Type B pancreatic cell (in vitro differentiated cells): ENCODE results near the gene RALGAPB. TPM values are rescaled to one million over a fixed set of nuclear protein-coding genes. Genes with fewer than 3 reads are reported as not detected.

Source experiments
- DNase-seq: peaks from one replicate; pipeline ENCODE4 v3.0.0; 2021; ENCODE audit warnings: mixed read lengths; ENCODE audit not compliant: unreplicated experiment; ENCODE audit errors: extremely low spot score
- H3K27ac Mint-ChIP-seq: 2 replicates; pipeline ENCODE4 v1.8.0; 2021; ENCODE audit warnings: mild to moderate bottlenecking, mixed read lengths
- H3K27me3 Mint-ChIP-seq: 2 replicates; pipeline ENCODE4 v1.8.0; 2021; ENCODE audit warnings: mixed read lengths
- H3K36me3 Mint-ChIP-seq: 2 replicates; pipeline ENCODE4 v1.8.0; 2021; ENCODE audit warnings: mixed read lengths
- H3K4me1 Mint-ChIP-seq: one replicate; pipeline ENCODE4 v1.8.0; 2021; ENCODE audit warnings: mixed read lengths; ENCODE audit not compliant: unreplicated experiment
- H3K4me3 Mint-ChIP-seq: 2 replicates; pipeline ENCODE4 v1.8.0; 2021; ENCODE audit warnings: mild to moderate bottlenecking, mixed read lengths
- H3K9me3 Mint-ChIP-seq: 2 replicates; pipeline ENCODE4 v1.8.0; 2021; ENCODE audit warnings: mixed read lengths
- CTCF ChIP-seq: fragments of 200-600 bp; sonication (generic); conservative IDR thresholded peaks from 2 replicates; pipeline ENCODE4 v1.5.0; 2021; ENCODE audit warnings: antibody characterized with exemption, mild to moderate bottlenecking
- total RNA-seq: library from RNA; stranded (reverse); gene quantifications from 2 replicates; pipeline ENCODE4 v1.2.1, GENCODE V29; 2021; ENCODE audit warnings: low replicate concordance

Gene RALGAPB
- total RNA-seq, 1 donor from 2014 or later: 38.2 TPM

GRCh38 chr20:38471245-38471644 lies 1.4 kb upstream of the RALGAPB start:
- Mint-ChIP-seq H3K27ac (peak overlapping the region; percentile 96), H3K9me3 (no peaks in the 10 kb centered on the region), H3K4me1 (peaks cover 19% of the 10 kb centered on the region), H3K27me3 (peaks cover 13% of the 10 kb centered on the region), H3K4me3 (peak overlapping the region; percentile 21), H3K36me3 (peaks cover 4% of the 10 kb centered on the region)
- DNase-seq: no peak
- no peak for TF ChIP-seq CTCF

DNA sequence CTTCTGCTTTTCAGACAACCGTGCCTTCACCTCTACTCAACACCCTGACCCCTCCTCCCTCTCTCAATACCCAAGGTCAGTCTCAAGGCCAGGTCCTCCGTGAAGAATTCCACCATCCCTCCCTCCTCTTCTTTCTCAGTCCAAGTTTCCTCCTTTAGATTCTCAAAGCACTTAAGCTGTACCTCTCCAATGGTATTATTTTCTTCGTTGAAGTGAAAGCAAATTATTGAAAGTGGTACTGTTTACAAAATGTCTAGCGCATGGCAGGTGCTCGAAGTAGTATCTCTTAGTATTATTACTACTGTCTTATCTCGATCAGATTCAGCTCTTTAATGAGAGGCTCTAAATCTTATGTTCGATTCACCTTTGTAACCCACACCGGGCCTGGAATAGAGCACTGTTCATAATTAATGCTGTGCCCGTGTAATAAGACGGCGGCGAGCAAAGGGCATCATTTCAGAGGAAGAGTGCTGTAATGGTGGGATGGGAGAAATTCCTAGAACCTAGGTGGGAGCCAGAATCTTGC lies 593 bp upstream of the RALGAPB start:
- peak overlapping the region; percentile 91 for H3K4me3 Mint-ChIP-seq
- peak overlapping the region; percentile 96 for H3K27ac Mint-ChIP-seq
- peaks cover 13% of the 10 kb centered on the region for H3K27me3 Mint-ChIP-seq
- DNase-seq: no peak
- H3K9me3 Mint-ChIP-seq: no peaks in the 10 kb centered on the region
- no peak for TF ChIP-seq CTCF
- H3K4me1 Mint-ChIP-seq: peaks cover 19% of the 10 kb centered on the region
- H3K36me3 Mint-ChIP-seq: peaks cover 8% of the 10 kb centered on the region

GRCh38 chr20:38473367-38473795 lies 738 bp downstream of the RALGAPB start:
- peak overlapping the region; percentile 91 for H3K4me3 Mint-ChIP-seq
- no peak for TF ChIP-seq CTCF
- peak overlapping the region; percentile 96 for H3K27ac Mint-ChIP-seq
- peaks cover 13% of the 10 kb centered on the region for H3K27me3 Mint-ChIP-seq
- peaks cover 19% of the 10 kb centered on the region for H3K4me1 Mint-ChIP-seq
- H3K9me3 Mint-ChIP-seq: no peaks in the 10 kb centered on the region
- peaks cover 8% of the 10 kb centered on the region for H3K36me3 Mint-ChIP-seq
- no peak for DNase-seq

DNA sequence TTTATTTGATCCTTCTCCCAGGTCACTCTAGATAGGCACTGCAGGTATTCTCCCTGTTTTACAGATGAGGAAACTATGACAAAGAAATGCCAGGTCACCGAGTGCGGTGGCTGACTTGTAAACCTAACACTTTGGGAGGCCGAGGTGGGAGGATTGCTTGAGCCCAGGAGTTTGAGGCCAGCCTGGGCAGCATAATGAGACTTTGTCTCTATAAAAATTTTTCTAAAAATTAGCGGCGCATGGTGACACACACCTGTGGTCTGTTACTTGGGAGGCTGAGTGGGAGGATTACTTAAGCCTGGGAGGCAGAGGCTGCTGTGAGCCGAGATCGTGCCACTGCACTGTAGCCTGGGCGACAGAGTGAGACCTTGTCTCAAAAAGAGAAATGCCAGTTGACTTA lies 5.1 kb downstream of the RALGAPB start:
- H3K27ac Mint-ChIP-seq: no peak overlapping the region
- no peaks in the 10 kb centered on the region for H3K27me3 Mint-ChIP-seq
- peaks cover 18% of the 10 kb centered on the region for H3K36me3 Mint-ChIP-seq
- no peak overlapping the region for H3K4me3 Mint-ChIP-seq
- no peak for DNase-seq
- no peaks in the 10 kb centered on the region for H3K9me3 Mint-ChIP-seq
- TF ChIP-seq CTCF: no peak
- H3K4me1 Mint-ChIP-seq: peaks cover 14% of the 10 kb centered on the region

GRCh38 chr20:38479596-38479995 lies 7.0 kb downstream of the RALGAPB start:
- H3K36me3 Mint-ChIP-seq: peaks cover 15% of the 10 kb centered on the region
- peaks cover 6% of the 10 kb centered on the region for H3K4me1 Mint-ChIP-seq
- no peaks in the 10 kb centered on the region for H3K9me3 Mint-ChIP-seq
- no peak for TF ChIP-seq CTCF
- H3K27ac Mint-ChIP-seq: no peak overlapping the region
- H3K27me3 Mint-ChIP-seq: no peaks in the 10 kb centered on the region
- DNase-seq: no peak
- no peak overlapping the region for H3K4me3 Mint-ChIP-seq

DNA sequence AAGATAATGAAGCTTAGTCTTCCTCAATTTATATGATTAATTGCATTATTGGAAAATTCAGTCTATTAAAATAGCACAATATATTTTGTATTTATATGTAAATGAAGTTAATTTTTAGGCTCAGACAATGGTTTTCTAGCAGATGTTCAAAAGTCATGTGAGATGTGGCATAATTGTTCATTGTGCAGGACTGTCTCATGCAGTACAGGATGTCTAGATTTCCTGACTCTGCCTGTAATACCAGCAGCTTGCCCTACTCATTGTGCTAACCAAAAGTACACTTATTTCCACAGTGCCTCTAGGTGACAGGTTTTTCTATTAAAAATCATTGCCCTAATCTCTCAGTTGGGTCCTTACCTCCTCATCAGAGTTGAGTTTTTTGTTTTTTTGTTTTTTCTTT lies 12.4 kb downstream of the RALGAPB start:
- no peak overlapping the region for H3K27ac Mint-ChIP-seq
- H3K4me1 Mint-ChIP-seq: no peaks in the 10 kb centered on the region
- no peak for TF ChIP-seq CTCF
- no peaks in the 10 kb centered on the region for H3K9me3 Mint-ChIP-seq
- H3K4me3 Mint-ChIP-seq: no peak overlapping the region
- H3K27me3 Mint-ChIP-seq: no peaks in the 10 kb centered on the region
- DNase-seq: no peak
- H3K36me3 Mint-ChIP-seq: peaks cover 16% of the 10 kb centered on the region
